Stimulated activated CD4-positive, alpha-beta T cell treated with anti-CD3 and anti-CD28 coated beads, Interleukin-2, amount 100 ng/mL, for 24 hours (primary cell): ENCODE results near the gene PHF19.

Experiments used
- DNase-seq, 2 donors: peaks; one replicate each; pipeline ENCODE4 v3.0.0-alpha.2; 2020

Gene PHF19

DNA sequence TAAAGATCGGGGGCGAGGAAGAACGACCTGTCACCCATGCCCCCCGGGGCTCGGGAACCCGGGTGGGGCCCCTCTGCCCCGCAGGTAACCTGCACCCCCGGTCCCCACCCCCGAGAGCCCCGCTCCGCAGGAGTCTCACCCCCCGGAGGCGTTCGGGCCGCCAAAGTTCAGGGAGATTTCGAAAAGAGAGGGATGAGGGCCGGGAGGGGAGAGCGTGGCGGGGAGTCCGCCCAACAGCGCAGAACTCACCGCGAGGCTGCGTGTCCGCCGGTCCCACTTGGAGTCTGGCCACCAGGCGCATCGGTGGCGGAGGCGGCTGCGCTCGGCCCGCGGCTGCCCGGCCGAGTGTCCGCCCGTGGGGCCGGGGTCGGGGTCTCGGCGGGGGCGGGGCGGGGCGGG, at the start of gene PHF19:
Gene PHF19, minus strand, starts transcription at position 347 of the 399 bp plus-strand sequence. CDS start 2,447 bp downstream, outside the sequence.
- peak in 1 of 2 donors; percentile 62 for DNase-seq

DNA sequence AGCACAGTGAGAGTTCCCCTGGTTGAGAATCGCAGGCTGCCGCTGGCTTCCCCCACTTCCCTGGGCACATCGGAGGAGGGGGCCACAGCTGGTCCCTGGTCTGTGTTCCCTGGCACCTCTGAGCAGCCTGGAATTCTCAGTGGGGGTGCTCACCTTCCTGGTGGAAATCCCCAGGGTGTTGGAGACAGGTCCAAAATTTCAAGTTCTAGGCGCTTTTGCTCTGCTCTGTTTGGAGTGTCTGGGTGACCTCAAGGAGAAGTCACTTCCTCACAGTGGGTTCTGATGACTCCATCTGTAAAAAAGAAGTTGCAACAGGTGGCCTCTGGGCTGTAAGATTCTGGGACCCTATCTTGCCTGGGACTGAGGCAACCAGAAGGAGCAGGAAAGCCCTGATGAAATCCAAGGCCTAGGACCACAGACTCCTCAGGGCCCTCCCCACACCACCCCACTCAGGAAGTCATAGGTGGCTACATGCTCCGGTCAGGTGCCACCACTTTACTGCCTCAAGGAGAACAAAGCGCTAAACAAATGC, 49.5 kb upstream of the PHF19 start, which contains the start of gene TRAF1:
Gene TRAF1, minus strand, starts transcription at position 400 of the 532 bp plus-strand sequence. CDS start 721 bp downstream, outside the sequence.
- DNase-seq: no peak

DNA sequence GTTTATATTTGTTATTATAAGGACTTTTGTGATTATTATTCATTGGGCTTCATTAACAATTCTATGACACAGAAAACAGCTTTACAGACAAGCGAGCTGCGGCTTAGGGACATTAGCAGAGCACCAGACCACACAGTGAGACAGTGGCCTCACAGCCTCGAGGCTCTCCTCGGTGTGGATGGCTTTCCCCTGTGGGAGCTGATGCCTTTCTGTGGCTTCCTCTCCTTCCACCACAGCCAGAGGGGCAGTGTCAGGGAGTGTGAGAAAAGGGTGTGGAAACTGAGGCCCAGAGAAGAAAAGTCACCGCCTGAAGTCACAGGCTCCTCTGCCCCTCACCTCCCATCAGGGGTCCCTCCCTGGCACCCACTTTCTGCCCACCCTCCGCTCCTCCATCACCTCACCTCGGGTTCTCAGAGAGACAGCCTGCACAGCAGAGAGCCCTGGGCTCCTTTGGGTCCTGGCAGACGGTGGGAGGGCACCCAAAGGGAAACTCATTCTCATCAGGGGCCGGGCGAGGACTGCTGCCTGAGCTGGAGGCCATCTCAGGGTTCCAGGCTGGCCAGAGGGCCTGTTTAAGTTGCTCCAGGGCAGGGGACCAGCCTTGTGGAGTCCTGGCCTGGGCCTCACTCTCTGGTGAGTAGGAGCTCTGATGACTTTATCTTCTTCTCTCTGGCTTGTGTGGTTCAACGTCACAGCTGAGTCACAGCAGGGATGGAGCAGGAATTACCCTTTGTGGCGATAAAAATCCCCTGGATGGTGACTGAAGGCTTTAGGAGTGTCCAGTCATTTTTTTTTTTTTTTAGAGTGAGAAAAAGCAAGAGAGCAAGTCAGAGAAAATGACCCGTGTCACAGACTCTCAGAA, 48.8 kb upstream of the PHF19 start:
- DNase-seq: peak; percentile 82 to 83

DNA sequence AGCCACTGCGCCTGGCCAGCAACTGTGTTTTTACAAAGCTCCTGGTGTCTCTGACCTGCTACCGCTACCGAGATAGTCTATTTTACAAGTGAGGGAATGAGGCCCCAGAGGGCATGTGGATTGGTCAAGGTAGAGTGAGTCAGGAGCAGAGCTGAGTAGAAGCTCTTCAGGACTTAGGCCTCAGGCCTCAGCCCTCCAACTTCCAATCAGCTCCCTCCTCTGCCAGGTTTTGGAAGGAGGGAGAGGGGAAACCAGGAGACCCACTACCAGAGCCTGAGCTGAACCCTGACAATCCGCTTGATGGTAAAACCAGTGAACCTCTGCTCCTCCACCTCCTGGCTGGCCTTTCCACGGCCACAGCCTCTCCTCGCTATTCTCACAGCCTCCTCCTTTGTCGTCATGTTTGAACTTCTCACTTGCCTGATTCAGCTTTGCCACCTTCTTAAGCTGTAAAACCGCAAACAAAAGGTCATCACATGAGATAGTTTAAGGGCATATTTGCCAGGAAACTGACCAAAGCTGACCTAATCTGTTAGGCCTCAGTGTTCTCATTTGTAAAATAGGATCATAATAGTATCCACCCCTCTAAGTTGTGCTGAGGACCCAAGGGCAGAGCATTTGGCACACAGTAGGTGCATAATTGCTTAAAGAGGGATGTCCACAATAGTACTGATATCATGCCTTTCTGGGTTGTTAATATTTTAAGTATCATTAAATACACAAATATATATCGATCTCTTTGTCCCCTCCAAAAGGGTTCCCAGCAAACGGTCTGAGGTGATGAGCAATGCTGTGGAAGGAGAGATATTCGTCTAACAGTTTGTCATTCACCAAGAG, 47.9 kb upstream of the PHF19 start:
- DNase-seq: peak in 1 of 2 donors; percentile 45

DNA sequence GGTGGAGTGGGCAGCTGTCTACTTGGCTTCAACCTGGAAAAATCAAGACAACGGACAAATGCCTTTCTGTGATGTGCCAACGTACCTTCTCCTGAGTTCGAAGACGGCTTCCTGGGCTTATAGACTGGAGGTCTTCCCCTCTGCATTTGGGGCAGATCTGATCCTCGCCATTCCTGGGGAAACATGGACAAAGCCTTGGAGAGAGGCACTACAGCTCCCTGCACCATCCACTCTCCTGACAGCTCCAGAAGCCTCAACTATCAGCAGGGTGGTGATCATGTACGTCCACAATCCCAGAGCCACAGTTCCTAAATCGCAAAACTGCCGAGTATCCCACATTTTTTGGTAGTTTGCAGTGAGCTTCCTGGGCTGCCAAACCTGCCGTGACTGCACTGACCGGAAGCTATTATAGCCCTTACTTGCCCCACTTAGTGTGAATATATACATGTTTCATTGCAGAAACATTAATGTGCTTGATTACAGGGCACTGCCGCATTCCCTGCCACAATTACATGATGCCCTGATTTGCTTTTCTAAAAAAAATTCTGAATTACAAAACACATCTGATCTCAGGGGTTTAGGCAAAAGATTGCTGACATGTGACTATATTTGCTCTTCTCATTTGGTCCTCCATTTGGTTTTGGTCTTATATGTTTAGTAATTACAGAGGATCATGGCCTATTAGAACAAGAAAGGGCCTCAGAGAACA, 46.8 kb upstream of the PHF19 start:
- no peak for DNase-seq

DNA sequence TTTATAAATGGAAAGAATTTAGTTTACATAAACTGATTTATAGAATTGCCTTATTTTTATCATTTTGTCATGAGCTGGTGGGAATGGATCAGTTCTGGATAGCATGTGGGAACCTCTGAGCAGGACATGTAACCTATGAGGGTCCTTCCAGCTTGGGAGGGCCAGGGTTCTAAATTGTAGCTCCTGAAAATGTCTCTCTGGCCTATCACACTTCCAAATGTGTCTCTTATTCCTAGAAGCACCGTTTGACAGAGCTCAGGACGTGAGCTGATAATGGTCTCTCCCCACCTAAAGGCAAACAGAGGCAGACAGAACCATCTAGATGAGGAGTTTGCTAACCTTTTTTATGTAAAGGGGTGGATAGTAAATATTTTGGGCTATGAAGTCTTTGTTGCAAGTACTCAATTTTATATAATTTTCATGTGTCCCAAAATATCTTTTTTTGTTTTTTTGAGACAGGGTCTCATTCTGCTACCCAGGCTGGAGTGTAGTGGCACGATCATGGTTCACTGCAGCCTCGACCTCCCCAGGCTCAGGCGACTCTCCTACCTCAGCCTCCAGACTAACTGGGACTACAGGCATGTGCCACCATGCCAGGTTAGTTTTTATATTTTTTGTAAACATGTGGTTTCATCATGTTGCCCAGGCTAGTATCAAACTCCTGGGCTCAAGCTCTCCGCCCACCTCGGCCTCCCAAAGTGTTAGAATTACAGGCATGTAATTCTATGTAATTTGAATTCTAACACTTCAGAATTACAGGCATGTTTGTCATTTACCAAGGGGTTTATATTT, 45.6 kb upstream of the PHF19 start:
- DNase-seq: no peak

DNA sequence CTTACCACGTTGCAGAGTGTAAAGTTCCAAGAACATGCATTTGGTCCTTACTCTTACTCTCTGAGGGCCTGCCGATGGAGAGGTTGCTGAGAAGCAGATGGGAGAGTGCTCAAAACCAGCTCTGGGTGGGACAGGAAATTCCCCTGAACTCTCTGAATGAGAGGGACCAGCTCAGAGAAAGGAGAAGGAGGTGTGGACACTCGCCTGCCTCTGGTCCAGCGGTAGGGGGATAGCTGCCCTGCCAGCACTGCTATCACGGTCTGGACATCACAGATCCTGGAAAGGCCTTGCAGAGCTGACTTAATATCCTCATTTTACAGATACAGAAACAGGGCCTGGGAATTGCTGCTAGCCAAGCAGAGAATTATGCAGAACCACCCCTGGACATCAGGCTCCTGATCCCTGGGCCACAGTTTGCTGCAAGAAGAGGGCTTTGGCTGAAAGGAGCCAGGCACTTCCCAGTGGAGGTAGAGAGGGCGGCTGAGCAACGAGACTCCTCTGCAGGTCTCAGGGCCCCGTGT, 44.7 kb upstream of the PHF19 start:
- DNase-seq: peak in 1 of 2 donors; percentile 30

DNA sequence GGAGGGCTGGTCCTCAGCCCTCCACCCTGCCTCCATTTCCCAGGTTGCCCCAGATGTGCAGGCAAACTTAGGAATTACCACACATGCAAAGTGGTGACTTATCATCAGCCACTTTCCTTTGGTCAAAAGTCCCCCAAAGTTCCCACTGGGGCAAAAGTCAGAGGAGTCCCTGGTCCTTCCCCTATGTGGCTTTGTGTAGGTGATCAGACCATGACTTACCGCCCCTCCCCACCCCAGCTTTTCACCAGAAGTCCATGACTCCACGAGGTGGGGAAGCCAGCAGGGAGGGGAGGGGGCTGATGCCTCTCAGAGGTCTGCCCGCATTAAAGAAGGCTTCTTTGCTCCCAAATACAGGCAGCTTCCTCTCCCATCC, 43.8 kb upstream of the PHF19 start:
- DNase-seq: peak; percentile 57 to 66

DNA sequence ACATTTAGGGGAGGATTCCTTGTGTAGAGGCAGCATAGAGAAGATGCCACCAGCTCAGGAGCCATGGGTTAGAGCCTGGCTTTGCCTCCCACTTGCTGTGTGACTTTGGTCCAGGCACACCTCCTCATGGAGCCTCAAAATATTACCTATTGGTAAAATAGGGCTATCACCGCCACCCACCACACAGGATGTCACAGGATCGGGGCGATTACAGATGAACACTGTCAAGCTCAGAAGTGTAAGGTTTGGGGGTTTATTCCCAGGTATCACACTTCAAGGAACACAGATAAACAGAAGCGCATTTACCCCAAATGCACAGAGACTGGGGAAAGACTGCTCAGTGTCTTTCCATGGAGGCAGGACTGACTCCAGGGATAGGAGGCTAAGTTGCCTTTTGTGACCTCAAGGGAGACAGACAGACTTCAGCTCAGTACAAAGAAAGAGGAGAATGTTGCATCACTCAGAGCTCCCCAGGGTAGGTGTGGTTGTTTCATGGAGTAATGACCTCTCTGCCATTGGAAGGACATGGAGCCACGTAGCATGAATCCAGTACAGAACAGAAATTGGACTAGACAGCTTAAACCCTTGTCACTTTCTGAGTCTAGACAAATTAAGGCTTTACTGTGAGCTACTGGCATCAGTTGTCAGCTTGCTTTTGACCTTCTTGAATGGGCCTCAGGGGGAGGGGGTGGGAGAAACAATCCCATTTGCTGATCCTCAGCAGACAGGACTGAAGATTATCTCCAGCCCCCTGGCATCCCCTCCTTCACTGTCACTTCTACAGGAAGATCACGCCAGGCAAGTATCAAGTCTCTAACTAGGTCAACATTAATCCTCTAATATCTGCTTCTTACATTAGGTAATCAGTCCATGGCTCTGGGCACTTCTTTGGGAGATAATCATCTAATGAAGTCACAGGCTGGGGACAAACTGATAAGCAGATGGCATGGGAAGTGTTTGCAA, 43.1 kb upstream of the PHF19 start:
- DNase-seq: no peak

DNA sequence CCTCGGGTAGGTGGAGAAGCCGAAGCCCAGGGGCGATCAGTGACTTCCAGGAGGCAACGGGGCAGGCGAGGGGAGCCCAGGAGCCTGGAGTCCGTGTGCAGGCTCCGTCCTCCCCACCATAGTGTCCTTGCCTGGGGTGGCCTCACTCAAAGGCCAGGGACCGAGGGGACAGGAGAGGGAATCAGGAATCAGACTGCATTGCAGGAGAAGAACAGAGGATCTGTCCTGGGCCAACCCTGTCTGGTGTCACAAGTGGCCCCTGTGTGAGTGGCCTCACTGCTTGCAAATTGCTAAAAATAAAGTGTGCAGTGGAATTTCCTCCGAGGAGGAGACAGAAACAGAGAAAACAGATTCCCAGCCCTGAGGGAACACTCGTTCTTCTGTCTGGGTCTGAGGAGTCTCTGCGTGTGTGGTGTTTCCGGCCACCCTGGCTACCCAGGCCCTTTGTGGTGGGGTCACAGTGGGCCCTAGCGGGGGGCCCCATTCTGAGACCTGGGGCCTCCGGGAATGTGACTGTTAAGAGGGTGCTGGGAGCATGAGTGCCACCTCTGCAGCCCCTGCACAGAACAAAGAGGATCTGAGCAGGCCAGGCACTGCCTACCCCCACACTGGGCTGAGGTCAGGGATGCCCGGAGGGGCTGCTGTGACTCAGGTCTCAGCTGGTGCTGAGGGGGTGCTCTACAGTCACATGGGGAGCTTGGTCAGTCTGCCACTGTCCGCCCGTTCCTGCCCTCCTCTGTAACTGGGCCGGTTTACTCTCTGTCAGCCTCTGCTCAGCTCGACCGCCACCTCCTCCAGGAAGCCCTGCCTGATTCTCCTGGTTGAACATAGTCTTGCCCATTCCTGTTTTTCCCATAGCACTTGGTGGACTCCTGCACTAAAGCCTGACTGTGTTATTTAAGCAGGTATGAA, 42.2 kb upstream of the PHF19 start:
- no peak for DNase-seq

DNA sequence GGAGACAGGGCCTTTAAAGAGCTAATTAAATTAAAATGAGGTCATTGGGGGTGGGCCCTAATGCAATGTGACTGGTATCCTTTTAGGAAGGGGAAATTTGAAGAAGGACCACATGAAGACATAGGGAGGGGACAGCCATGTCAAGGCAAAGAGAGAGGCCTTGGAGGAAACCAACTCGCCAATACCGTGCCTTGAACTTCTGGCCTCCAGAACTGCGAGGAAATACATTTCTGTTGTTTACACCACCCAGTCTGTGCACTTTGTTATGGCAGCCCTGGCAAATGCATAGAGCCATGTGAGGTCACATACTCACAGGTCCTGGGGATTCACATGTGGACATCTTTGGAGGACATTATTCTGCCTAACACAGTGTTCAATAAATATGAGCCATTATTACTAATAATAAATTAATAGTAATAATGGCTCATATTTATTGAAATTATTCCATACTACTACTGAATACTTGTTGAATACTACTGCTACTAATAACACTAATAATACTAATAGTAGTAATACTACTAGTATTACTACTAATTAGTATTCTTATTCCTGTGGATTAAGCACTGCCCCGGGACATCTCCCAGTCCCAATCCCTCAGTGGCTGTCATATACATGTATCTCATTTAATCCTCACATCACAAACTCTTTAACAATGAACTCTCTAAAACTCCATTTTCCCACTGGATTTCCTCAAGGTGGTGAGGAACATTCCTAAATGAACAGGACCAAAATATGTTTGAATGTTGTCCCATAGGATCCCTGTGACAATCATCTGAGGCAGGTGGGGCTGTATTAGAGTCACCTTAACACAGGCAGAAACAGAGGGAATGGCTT, 41.2 kb upstream of the PHF19 start:
- DNase-seq: no peak

DNA sequence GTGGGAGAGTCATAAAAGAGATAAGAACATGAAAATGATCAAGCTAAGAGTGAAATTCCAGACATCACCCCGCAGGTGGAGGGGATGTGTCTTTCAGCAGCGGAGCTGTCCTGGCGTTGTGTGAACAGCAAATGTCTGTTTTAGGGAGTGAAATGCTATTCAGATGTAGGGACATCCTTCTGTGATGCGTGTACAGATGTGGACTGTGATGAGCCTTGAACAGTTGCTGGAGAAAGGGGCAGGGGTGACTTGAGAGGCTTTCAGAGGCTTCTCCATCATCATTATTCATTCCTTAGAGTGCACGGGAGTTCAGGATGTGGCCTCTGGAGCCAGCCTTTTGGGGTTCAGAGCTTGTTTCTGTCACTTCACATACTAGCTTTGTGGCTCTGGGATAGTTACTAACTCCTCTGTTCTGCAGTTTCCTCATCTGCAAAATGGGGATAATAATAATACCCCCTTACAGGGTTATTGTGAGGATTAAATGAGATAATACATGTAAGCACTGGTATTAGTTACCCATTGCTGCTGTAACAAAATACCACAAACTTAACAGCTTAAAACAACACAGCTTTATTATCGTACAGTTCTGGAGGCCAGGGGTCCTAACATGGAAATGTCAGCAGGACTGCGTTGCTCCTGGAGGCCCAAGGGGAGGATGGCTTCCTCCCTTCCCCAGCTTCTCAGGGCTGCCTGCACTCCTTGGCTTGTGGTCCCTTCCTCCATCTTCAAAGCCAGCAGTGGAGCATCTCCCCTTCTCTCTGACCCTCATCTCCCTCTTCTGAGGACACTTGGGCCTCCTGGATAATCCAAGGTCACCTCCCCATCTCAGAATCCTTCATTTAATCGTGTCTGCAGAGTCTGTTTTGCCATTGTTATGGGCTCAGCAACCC, 40.2 kb upstream of the PHF19 start:
- DNase-seq: no peak

DNA sequence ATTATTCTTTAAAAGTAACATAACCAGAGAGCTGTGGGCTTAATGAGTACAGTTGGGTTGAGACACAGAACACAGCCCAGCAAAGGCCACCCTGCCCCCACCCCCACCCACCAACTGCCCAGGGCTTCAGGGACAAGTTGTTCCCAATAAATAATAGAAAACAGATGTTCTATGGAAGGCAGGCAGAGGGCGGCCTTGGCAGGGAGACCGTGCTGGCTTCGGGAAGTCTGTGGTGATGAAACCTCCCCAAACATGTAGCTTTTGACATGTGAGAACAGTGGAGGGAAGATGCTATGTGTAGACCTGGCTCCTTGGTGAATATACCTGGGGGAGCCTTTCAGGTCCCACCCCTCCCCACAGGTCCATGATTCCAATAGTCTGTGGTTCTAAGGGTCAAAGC, 39.6 kb upstream of the PHF19 start:
- DNase-seq: no peak

DNA sequence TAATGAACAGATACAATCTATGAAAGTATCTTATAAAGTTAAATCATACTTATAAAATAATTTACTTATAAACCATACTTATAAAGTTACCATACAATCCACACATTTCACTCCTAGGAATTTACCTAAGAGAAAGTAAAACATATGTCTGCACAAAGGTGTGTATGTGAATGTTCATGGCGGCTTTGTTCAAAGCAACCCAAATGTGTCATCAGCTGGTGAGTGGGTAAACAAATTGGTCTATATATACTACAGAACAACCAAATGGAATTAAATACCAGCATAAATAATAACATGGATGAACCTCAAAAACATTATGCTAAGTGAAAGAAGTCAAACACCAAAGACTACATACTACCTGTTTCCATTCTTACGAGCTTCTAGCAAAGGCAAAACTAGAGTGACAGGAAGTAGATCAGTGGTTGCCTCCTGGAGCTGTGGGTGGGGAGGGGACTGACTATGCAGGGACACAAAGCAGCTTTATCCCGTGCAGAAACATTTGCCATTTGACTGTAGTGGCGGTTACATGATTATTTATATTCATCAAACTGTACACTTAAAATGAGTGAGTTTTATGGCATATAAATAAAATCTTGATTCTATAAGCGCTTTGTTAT, 39.0 kb upstream of the PHF19 start:
- DNase-seq: peak in 1 of 2 donors; percentile 49

DNA sequence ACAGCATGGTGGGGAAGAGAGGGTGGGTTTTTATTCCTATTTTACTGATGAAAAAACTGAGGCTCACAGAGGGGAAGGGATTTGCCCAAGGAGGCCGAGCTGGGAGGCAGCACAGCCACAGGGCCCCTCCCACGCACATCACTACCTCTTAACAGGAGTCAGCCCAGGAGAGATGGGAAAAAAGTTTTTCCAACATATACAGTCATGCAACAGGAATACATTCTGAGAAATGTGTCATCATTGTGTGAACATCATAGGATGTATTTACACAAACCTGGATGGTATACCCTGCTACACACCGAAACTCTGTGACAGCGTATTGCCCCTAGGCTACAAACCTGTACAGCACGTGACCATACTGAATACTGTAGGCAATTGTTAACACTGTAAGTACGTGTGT, 38.0 kb upstream of the PHF19 start:
- DNase-seq: no peak

DNA sequence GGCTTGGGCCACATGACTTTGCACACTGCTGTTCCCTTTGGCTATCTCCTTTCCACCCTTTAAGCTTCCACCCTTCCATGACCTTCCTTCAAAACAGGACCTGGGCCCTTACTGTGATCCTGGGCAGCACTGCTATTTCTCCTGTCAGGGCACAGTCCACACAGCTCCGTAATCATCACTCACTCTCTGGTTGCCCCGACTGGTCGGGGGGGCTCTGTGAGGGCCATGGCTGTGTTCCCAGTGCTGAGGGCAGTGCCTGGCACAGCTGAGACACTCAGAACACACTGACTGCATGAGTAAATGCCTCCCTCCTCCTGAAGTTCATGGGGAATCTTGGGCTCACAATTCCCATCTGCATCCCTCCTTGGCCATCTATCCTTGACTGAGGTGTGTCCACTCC, 37.4 kb upstream of the PHF19 start:
- DNase-seq: no peak
